Lower lobe of right lung (tissue), 2 donors: ENCODE measurements around the gene AP1AR. TPM values are rescaled to one million over a fixed set of nuclear protein-coding genes. Genes with fewer than 3 reads are reported as not detected.
A peak's percentile ranks its signal among the peaks of the same experiment; 100 is the strongest.

ENCODE experiments used
- ATAC-seq, 2 donors: fragments of 200-7000 bp; cut with Tn5 transposase; one replicate each; pipeline ENCODE4 v1.9.1; 2020 to 2022; ENCODE audit warnings: mild to moderate bottlenecking in 2 of 2, moderate library complexity in 2 of 2
- DNase-seq: peaks from one replicate; pipeline ENCODE4 v3.0.0-alpha.2; 2020
- H3K27ac ChIP-seq: fragments of 200-600 bp; one replicate; pipeline ENCODE4 v1.8.0; 2022
- H3K27me3 ChIP-seq: fragments of 200-600 bp; one replicate; pipeline ENCODE4 v1.8.0; 2022; ENCODE audit warnings: low read depth
- H3K36me3 ChIP-seq: fragments of 200-600 bp; one replicate; pipeline ENCODE4 v1.8.0; 2022; ENCODE audit warnings: mild to moderate bottlenecking
- H3K4me1 ChIP-seq: fragments of 200-600 bp; one replicate; pipeline ENCODE4 v1.8.0; 2022
- H3K4me3 ChIP-seq: fragments of 200-600 bp; one replicate; pipeline ENCODE4 v1.8.0; 2022; ENCODE audit warnings: mild to moderate bottlenecking
- H3K9me3 ChIP-seq: fragments of 200-600 bp; one replicate; pipeline ENCODE4 v1.8.0; 2022
- CTCF ChIP-seq: fragments of 200-600 bp; IDR thresholded peaks from one replicate; pipeline ENCODE4 v1.8.0; 2022; ENCODE audit warnings: antibody characterized with exemption, mild to moderate bottlenecking
- intact Hi-C: fragments of 100-400 bp; cut with DNase I; formaldehyde crosslinking; loops from one replicate; pipeline ENCODE4 v1.11.0; 2022
- total RNA-seq: library from RNA; stranded (reverse); fragmentation: NEBNext Ultra II Directional; extraction: Animal tissue kit (Norgen Biotek cat#: 25700); gene quantifications from one replicate; pipeline ENCODE4 v1.2.1, GENCODE V29; 2021
- donor health status: DM: no; HTN: yes; CAD: no; lungs with severe emphysema.

The AP1AR gene
- total RNA-seq, 1 donor from 2014 or later, result 15.0 TPM

- no peaks in the 10 kb centered on the region for H3K9me3 ChIP-seq
- no peaks in the 10 kb centered on the region for H3K27me3 ChIP-seq
- intact Hi-C loops, result loop anchor here (5.0 kb wide), 1 partner anchor 129 kb away; no protein-coding TSS in a partner anchor
- peak overlapping the region; percentile 94 for H3K27ac ChIP-seq
- peak; percentile 99 to 100 for ATAC-seq
- no peak for TF ChIP-seq CTCF
- peaks cover 26% of the 10 kb centered on the region for H3K4me1 ChIP-seq
- peak; percentile 99 for DNase-seq
- no peaks in the 10 kb centered on the region for H3K36me3 ChIP-seq
- peak overlapping the region; percentile 90 for H3K4me3 ChIP-seq
Measured at GRCh38 chr4:112230879-112231778, 458 bp upstream of the AP1AR start.

- Histone ChIP-seq H3K36me3 (no peaks in the 10 kb centered on the region), H3K4me3 (no peak overlapping the region), H3K9me3 (no peaks in the 10 kb centered on the region), H3K27me3 (no peaks in the 10 kb centered on the region), H3K4me1 (peaks cover 25% of the 10 kb centered on the region), H3K27ac (no peak overlapping the region)
- peak; percentile 76 for TF ChIP-seq CTCF
- DNase-seq (no peak), ATAC-seq (no peak)
- intact Hi-C loops, result loop anchor here (5.0 kb wide), 1 partner anchor 133 kb away; no protein-coding TSS in a partner anchor
Measured at GRCh38 chr4:112234952-112235609, 3.5 kb downstream of the AP1AR start.

DNA sequence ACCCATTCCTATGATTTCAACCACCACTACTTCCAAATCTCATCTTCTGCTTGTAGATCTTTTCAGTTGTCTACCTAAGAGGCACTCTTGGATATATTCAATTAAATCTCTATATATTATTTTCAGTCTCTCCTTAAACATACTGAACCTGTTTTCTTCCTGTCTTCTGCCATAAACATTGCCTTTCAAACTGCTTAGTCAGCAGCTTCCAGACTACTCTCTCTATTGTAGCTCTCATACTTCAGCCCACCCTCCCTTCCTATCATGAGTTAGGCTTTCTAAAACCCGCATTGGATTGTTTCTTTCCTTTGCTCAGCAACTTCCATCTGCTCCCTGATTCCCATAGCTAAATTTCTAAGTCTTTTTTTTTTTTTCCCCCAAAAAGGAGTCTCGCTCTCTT, 4.5 kb downstream of the AP1AR start:
- H3K27ac ChIP-seq, result no peak overlapping the region
- no peaks in the 10 kb centered on the region for H3K36me3 ChIP-seq
- no peak for TF ChIP-seq CTCF
- intact Hi-C loops, result no loop called here
- peaks cover 19% of the 10 kb centered on the region for H3K4me1 ChIP-seq
- H3K4me3 ChIP-seq, result no peak overlapping the region
- no peaks in the 10 kb centered on the region for H3K9me3 ChIP-seq
- no peaks in the 10 kb centered on the region for H3K27me3 ChIP-seq
- ATAC-seq (no peak), DNase-seq (no peak)

DNA sequence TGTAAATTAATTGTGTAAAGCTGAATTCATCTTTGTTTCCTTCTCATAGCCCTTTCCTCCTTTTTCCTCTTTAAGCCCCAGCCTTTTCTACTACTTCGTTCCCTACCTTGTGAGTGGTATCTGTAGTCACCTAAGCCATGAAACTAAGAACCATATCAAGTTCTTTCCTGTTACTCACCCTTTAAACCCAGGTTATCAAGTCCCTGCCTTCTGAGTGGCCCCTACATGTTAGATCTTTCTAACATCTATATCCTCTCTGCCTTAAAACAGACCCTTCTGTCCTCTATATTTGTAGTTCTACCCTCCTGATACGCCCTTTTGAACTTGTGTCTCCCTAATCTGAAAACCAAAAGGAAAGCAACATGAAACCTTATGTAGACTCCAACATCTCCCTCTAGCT, 7.2 kb downstream of the AP1AR start:
- Histone ChIP-seq H3K36me3 (no peaks in the 10 kb centered on the region), H3K9me3 (no peaks in the 10 kb centered on the region), H3K4me1 (peaks cover 4% of the 10 kb centered on the region), H3K4me3 (no peak overlapping the region), H3K27me3 (no peaks in the 10 kb centered on the region), H3K27ac (no peak overlapping the region)
- TF ChIP-seq CTCF, result no peak
- intact Hi-C loops, result no loop called here
- ATAC-seq, result no peak
- no peak for DNase-seq

DNA sequence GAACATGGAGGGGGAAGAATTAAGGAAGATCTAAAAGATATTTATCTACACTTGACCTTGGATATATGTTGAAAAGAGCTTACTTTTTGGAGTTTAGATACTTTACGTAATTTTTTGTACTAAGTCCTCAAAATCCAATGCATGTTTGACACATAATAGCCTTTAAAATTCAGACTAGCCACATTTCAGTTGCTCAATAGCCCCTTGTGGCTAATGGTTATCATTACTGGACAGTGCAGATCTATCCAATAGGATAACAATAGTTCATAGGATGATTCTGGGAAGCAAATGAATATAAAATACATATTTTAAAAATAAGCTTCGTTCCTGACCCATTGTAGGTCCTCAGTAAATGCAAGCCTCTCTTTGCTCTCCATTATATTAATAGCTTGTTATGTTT, 13.8 kb downstream of the AP1AR start:
- no peak for DNase-seq
- no peak for TF ChIP-seq CTCF
- Histone ChIP-seq H3K4me1 (no peaks in the 10 kb centered on the region), H3K9me3 (no peaks in the 10 kb centered on the region), H3K4me3 (no peak overlapping the region), H3K36me3 (no peaks in the 10 kb centered on the region), H3K27ac (no peak overlapping the region), H3K27me3 (no peaks in the 10 kb centered on the region)
- ATAC-seq, result no peak
- intact Hi-C loops, result no loop called here
